Occipital lobe (tissue), 2 donors: ENCODE data around the gene LYPD3. TPM values are rescaled to one million over a fixed set of nuclear protein-coding genes. Genes with fewer than 3 reads are reported as not detected.

Experiments
- DNase-seq: peaks from one replicate; lab custom pipeline; 2025; lab: John Stamatoyannopoulos, UW
- total RNA-seq: library from RNA; depleted of rRNA; stranded (reverse); fragments of >200 nt; gene quantifications from one replicate; pipeline ENCODE4 v1.2.3, GENCODE V29; 2014

LYPD3 gene
- total RNA-seq, 1 donor from 2014 or later: not detected

DNA sequence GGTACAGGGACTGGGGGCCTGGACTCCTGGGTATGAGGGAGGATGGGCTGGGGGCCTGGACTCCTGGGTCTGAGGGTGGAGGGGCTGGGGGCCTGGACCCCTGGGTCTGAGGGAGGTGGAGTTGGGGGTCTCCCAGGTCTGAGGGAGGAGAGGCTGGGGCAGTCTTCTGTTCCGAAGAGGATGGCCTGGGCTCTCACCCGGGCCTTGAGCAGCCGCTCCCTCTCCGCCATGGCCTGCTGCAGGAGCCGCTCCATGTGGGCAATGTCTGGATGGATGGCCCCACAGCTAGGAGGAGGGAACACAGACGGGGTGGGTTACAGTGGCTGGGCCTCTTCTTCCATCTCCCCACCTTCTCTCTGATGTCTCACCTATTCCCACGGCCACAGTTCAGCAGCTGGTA is 21.0 kb upstream of the LYPD3 start:
- no peak for DNase-seq

DNA sequence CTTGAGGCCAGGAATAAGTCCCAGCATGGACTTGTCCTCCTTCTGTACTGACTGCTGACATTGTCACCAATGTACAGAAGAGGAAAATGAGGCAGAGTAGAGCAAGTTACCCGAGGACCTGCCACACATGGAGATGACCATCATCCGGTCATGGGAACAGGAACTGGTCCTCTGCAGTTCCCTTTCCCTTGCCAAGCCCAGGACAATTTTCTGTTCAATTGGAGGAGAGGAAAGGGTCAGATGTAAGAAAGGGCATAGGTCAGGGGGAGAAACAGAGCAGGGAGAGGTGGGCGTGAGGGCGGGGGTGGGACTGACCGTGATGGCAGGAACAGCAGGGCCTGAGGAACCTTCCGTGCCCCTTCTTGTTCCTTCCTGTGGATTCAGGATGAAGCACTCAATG is 20.5 kb upstream of the LYPD3 start:
- DNase-seq: no peak

DNA sequence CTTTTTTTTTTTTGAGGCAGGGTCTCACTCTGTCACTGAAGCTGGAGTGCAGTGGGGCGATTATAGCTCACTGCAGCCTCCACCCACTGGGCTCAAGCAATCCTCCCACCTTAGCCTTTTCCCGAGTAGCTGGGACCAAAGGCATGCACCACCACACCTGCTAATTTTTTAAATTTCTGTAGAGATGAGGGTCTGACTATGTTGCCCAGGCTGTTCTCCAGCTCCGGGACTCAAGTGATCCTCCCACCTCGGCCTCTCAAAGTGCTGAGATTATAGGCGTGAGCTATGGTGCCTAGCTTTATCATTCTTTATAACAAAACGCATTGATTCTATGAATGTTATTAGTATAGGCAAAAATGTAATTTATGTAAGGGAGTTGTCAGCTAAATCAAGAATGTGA is 17.9 kb upstream of the LYPD3 start:
- no peak for DNase-seq

DNA sequence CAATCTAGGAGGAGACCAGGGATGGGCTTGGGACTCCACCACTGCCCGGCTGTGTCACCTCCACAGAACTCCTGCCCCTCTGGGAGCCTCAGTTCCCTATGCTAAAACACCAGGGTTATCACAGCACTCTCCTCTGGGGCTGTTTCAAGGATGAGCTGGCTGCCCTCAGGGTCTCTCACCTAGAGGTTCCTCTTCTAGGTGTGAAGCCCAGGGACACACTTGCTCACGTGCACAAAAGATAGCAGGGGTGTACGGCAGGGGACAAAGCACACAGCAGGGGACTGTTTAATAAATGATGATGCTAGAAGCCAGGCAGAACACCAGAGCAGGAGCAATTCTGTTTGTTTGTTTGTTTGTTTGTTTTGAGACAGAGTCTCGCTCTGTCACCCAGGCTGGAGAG is 16.8 kb upstream of the LYPD3 start:
- no peak for DNase-seq

DNA sequence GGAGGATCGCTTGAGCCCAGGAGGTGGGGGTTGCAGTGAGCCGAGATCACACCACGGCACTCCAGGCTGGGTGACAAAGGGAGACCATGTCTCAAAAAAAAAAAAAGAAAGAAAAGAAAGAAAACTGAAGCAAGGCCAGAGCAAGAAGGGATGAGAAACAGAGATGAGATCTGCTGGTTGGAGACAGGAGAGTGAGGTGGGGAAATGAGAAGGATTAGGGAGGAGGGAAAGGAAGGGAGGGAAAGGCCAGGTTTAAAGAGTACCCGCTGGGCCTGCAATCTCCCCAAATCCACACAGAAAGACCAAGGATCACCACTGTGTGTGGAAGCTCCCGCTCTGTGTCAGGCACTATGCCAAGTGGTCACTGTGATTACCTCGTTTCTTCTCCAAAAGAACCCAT is 16.3 kb upstream of the LYPD3 start:
- no peak for DNase-seq

DNA sequence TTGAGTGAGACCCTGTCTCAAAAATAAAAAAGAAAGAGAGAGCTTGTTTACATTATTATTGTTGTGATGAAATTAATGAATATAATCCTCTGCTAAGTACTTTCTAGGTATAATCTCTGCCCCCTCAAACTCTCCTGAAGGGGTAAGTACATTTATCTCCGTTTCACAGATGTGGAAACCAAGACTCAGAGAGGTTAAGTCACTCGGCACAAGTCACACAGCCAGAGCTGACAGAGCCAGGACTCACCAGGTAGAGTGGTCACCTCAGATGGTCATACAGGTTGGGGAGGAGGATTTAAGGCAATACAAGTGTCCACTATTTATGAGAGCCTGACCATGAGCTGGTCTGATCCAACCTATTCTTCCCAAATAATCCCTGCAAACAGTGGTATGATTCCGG is 15.2 kb upstream of the LYPD3 start:
- no peak for DNase-seq

DNA sequence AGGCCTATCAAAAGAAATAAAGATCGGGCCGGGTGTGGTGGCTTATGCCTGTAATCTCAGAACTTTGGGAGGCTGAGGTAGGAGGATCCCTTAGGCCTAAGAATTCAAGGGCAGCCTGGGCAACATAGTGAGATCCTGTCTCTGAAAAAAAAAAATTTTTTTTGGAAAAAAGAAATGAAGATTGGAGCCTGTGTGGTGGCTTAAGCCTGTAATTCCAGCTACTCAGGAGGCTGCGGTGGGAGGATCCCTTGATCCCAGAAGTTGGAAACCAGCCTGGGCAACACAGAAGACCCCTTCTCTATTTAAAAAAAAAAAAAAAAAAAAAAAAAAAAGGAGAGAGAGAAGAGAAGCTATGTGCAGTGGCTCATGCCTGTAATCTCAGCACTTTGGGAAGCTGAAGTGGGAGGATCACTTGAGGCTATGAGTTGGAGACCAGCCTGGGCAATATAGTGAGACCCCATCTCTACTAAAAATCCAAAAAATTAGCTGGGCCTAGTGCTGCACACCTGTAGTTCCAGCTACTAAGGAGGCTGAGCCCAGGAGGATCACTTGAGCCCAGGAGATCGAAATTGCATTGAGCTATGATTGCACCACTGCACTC is 14.7 kb upstream of the LYPD3 start:
- DNase-seq: no peak

DNA sequence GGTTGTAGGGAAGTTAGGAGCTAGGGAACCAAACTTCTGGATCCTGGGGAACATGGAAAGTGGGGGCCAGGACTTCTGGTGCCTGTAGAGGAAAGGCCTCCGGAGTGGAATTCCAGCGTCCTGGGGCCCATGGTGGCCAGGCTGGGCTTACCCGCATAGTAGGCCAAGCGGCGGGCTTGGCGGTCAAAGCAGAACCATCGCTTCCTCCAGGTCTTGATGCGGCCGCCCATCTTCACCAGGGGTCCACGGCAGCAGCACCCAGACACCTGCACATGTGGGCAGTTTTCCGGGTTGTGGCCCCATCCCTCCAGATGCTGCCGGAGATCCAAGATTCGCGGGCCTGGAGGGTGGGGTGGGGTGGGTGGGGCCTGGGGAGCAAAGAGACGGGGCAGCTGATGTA is 13.8 kb upstream of the LYPD3 start:
- no peak for DNase-seq

DNA sequence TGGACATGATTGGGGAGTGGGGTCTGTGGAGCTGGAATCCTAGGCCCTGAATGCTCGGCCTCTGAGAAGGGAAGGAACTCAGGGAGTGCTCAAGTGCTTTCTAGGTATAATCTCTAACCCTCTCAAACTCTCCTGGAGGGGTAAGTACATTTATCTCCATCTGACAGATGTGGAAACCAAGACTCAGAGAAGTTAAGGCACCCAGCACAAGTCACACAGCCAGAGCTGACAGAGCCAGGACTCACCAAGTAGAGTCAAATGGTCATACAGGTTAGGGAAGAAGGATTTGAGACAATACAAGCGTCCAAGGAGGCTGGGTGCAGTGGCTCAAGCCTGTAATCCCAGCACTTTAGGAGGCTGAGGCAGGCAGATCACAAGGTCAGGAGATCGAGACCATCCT is 12.9 kb upstream of the LYPD3 start:
- DNase-seq: no peak

DNA sequence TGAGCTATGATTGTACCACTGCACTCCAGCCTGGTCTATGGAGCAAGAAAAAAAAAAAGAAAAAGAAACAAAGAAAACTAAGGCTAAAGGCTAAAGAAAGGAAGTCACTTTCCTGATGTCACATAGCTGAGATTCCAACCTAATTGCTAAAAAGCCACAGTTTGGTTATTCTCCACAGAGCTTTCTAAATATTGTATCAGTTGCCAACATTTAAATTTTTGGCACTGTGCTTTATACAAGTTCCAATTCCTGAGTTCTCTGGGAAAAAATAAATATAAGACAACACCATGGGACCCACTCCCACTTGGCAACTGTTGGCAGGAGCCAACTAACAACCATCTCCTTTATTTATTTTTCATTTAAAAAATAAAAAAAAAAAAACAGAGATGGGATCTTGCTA is 11.2 kb upstream of the LYPD3 start:
- no peak for DNase-seq

DNA sequence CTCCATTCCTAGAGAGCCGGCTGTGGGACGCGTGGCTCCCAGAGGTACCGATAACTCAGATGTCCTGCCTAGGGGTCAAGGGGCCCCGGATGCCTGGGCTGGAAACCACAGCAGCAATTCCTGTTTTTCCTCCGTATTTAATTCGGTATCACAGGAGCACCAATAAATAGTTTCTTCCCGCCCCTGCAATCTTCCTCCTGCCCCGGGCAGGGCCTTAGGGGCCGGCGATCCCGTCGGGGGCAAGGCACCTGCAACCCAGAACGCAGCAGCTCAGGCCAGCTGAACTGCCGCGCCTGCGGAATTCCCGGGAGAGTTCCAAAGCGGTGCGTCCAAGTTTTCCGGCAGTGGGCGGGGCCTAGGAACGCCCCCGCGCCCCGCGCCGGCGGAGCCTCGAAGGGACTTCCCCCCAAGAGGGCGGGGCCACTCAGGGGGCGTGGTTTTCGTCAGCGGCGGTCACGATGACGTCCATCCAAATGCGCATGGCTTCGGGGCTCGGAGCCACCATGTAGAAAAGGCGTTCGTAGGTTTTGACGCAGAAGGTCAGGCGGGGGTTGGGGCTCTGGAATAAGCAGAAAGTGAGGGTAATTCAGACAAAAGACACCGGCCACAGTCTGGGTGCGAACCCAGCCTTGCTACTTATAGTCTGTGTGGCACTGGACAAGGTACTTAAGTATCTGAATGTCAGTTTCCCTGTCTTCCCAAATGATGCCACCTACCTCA is 9.7 kb upstream of the LYPD3 start:
- DNase-seq: peak; percentile 77

DNA sequence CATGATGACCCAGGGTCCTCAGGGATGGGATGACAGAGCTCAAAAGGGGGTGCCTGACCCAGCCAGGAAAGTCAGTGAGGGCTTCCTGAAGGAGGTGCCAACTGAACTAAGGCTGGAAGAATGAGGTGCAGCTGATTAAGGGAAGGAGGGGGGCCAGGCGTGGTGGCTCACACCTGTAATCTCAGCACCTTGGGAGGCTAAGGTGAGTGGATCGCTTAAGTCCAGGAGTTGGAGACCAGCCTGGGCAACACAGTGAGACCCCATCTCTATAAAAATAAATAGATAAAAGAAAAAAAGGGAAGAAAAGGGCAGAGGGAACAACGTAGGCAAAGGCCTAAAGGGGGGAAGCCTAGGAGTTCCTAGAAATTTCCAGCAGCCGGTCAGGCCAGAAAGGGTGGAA is 9.1 kb upstream of the LYPD3 start:
- no peak for DNase-seq

DNA sequence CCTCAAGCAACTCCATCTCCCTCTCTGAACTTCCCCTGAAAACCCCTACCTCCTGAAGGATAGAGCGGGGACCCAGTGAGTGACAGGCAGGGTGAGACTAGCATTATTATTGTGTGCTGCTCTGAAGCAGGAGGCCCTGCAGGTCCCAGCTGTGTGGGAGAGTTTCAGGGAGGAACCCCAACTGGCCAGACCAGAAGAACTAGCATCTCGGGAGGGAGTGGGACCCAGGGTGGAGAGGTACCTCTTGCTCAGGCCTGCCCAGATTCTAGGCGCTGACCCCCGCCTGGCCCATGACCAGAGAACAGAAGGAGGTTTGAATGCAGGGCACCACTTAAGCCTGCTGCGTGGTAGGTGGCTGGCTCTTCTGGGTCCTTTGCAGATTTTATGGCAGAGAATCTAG is 5.7 kb upstream of the LYPD3 start:
- no peak for DNase-seq

DNA sequence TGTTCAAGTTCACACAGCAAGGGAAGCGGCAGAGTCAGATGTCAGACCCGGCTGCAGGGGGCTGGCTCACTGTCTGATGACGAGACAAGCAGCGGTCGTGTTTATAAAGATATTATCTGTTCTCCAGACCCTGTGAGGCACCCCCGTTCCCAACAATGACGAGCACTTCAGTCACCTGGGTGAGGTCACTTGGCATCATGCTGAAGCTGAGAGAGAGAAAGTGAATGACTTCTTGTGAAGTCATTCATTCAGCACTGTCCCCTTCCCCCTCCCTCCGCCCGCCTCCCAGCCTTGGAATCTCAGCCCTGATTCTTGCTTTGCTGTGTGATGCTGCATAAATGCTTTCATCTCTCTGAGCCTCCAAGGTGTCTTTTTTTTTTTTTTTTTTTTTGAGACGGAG is 4.9 kb upstream of the LYPD3 start:
- DNase-seq: no peak

DNA sequence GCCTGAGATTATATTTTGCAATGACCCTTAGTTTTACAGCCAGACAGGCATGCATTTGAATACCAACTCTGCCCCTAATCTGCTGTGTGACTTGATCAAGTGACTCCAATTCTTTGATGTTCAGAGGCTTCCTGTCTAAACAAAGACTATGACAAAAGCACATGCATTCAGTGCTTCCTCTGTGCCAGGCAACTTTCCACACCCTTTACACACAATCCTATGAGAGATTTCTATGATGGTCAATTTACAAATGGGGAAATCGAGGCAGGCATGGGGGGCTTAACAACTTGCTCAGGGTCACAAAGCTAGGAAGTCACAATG is 3.7 kb upstream of the LYPD3 start:
- no peak for DNase-seq

DNA sequence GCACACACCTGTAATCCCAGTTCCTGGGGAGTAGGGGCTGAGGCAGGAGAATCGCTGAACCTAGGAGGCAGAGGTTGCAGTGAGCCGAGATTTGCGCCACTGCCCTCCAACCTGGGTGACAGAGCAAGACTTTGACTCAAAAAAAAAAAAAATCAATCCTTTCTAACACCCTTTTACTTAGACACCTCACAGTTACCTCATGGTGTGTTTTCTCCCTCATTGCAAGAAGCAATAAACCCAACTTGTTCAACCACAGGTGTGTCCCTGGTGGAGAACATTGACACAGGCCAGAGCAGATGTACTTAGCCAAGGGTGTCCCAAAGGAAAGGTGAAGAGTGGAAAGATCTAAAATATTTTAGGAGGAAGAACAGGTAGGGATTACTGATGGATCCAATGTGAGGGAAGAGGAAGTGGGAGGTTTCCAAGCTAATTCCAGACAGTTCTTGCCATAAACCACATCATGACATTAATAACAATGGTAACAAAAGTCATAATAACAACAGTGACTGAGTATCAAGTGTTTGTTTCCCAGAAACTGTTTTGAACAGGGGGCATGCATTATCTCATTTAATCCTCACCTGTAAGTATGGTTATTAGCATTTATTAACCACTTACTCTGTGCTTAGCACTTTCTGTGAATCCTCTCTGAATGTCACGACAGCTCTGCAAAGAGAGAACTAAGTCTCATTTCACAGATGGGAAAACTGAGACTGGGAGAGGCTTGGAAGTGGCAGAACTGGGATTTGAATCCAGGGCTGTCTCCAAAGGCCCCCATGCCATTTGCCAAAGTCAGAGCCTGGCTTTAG is 3.1 kb upstream of the LYPD3 start:
- DNase-seq: no peak

DNA sequence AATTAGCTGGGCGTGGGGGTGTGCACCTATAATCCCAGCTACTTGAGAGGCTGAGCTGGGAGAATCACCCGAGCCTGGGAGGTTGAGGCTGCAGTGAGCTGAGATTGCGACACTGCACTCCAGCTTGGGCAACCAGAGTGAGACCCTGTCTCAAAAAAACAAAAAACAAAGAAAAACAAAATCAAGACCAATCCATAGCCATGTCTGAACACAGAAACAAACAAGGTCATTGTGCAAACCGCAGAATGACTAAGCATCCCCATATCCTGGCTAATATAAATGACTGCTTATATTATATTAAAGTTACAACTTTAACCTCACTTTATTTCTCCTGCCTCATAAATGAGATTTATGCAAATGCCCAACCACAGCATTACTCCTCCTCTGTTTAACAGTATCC is 2.3 kb upstream of the LYPD3 start:
- no peak for DNase-seq

DNA sequence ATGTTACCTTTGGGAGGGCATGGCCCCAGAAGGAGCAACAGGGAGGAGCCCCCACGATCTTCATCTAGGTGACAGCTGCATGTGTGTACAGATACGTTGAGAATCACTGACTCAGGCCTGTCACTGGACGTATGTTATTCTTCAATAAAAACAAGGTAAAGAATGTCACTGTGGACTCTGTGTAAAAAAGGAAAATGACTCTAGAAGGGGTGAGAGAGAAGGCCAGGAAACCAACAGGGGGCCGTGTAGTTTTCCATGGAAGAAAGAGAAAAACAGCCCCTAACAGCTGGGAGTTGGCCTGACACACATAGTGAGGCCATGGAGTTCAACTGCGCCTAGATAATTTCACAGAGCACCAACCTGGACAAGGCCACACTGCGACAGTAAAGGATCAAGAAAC is 1.9 kb upstream of the LYPD3 start:
- DNase-seq: no peak

DNA sequence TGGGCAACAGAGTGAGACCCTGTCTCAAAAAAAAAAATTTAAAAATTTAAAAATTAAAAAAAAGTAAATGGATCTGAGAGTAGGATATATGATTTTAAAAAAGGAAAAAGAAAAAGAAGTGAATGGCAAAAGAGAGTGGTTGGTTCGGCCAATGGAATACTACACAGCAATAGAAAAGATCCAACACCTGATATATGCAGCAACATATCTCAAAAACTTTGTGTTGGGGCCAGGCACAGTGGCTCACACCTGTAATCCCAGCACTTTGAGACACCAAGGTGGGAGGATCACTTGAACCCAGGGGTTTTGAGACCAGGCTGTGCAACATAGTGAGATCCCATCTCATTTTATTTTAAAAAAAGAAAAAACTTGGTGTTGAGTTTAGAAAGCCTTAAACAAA is 1.4 kb upstream of the LYPD3 start:
- no peak for DNase-seq

DNA sequence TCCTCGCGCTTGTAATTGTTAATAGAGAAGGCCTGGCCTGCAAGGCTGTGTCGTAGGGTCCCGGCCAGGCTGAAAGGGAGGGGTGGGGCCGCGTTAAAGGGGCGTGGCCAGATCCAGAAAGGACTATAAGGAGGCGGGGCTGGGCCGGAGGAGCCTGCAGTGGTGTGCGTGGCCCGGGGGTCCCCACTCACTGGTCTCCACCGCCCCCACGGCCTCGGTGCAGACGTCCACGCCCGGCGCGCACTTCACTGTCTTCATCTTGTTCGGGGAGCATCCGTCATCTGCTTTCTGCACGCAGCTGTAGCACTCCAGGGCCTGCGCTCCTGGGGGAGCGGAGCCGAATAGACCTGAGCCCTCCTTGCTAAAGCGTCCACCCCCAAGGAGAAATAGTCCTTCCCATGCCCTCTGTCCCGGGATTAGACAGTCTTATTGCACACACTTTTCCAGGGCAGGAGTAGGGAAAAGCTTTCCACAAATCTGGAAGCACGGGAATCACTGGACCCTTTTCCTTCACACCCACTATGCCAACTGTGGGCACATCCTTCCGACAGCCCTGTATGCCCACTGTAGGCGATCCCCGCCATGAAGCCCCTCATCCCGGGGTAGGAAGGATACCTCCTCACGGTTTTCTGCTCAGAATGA is 1.2 kb downstream of the LYPD3 start:
- DNase-seq: no peak

DNA sequence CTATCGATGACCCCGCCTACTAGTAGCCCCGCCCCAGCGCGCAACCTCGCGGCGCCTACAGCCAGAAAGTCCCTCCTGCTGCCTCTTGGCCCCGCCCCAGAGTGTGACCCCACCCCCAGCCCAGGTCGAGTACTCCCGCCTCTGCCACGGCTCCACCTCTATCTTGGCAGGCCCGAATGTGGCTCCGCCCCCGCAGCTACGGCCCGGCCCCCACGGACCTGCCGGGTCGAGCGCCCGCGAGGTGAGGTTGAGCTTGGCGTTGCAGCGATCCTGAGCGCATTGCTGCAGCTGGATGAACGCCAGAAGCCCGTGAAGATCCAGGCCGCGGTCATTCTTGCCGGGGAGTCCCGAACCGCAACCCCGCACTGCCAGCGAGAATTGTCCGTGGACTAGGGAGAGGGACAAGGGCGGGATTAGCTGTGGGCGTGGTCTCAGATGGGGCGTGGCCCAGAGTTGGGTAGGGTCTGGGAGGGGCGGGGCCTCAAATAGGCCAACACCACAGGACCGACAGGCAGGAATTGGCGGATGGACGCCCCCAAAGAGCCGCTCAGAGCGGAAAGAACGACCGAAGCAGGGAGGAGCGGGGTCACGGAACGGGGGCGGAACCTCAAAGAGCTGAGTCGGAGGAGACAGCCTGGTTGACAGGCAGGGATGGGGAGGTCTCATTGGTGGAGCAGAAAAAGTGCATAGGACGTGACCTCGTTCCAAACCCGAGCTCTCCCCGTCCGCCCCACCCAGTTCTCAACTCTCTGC is 1.9 kb downstream of the LYPD3 start:
- DNase-seq: peak; percentile 80
